Measurements from ENCODE around the gene HOXD4. TPM values are rescaled to one million over a fixed set of nuclear protein-coding genes. Genes with fewer than 3 reads are reported as not detected.

The HOXD4 gene
- total and polyA plus RNA-seq, 10 of the 15 experiments (the other 5 are each of a cell fraction or from before 2014, with no cell fraction given), result 0.07 TPM; not detected in 9

GRCh38 chr2:176156807-176157498, 5.6 kb downstream of the HOXD4 start, which contains the start of gene HOXD3 (continued):
- TF ChIP-seq, protein P1, sequence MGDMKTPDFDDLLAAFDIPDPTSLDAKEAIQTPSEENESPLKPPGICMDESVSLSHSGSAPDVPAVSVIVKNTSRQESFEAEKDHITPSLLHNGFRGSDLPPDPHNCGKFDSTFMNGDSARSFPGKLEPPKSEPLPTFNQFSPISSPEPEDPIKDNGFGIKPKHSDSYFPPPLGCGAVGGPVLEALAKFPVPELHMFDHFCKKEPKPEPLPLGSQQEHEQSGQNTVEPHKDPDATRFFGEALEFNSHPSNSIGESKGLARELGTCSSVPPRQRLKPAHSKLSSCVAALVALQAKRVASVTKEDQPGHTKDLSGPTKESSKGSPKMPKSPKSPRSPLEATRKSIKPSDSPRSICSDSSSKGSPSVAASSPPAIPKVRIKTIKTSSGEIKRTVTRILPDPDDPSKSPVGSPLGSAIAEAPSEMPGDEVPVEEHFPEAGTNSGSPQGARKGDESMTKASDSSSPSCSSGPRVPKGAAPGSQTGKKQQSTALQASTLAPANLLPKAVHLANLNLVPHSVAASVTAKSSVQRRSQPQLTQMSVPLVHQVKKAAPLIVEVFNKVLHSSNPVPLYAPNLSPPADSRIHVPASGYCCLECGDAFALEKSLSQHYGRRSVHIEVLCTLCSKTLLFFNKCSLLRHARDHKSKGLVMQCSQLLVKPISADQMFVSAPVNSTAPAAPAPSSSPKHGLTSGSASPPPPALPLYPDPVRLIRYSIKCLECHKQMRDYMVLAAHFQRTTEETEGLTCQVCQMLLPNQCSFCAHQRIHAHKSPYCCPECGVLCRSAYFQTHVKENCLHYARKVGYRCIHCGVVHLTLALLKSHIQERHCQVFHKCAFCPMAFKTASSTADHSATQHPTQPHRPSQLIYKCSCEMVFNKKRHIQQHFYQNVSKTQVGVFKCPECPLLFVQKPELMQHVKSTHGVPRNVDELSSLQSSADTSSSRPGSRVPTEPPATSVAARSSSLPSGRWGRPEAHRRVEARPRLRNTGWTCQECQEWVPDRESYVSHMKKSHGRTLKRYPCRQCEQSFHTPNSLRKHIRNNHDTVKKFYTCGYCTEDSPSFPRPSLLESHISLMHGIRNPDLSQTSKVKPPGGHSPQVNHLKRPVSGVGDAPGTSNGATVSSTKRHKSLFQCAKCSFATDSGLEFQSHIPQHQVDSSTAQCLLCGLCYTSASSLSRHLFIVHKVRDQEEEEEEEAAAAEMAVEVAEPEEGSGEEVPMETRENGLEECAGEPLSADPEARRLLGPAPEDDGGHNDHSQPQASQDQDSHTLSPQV (IDR thresholded peaks at IDR 0.05), result no peak
- TF ChIP-seq ATF7 (IDR thresholded peaks at IDR 0.05; ENCODE audit: low read depth) (no peak), HDAC2 (IDR thresholded peaks at IDR 0.05) (no peak), TBL1XR1 (IDR thresholded peaks at IDR 0.05; ENCODE audit: low read depth, low read length) (no peak), NKRF (conservative IDR thresholded peaks at IDR 0.05) (no peak), BCL11A (IDR thresholded peaks at IDR 0.05; ENCODE audit: low read depth, low read length) (no peak)
- TF ChIP-seq, protein P2, sequence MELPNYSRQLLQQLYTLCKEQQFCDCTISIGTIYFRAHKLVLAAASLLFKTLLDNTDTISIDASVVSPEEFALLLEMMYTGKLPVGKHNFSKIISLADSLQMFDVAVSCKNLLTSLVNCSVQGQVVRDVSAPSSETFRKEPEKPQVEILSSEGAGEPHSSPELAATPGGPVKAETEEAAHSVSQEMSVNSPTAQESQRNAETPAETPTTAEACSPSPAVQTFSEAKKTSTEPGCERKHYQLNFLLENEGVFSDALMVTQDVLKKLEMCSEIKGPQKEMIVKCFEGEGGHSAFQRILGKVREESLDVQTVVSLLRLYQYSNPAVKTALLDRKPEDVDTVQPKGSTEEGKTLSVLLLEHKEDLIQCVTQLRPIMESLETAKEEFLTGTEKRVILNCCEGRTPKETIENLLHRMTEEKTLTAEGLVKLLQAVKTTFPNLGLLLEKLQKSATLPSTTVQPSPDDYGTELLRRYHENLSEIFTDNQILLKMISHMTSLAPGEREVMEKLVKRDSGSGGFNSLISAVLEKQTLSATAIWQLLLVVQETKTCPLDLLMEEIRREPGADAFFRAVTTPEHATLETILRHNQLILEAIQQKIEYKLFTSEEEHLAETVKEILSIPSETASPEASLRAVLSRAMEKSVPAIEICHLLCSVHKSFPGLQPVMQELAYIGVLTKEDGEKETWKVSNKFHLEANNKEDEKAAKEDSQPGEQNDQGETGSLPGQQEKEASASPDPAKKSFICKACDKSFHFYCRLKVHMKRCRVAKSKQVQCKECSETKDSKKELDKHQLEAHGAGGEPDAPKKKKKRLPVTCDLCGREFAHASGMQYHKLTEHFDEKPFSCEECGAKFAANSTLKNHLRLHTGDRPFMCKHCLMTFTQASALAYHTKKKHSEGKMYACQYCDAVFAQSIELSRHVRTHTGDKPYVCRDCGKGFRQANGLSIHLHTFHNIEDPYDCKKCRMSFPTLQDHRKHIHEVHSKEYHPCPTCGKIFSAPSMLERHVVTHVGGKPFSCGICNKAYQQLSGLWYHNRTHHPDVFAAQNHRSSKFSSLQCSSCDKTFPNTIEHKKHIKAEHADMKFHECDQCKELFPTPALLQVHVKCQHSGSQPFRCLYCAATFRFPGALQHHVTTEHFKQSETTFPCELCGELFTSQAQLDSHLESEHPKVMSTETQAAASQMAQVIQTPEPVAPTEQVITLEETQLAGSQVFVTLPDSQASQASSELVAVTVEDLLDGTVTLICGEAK (IDR thresholded peaks at IDR 0.05; ENCODE audit: borderline replicate concordance), result no peak
